Right renal cortex interstitium (tissue), 3 donors: Measurements from ENCODE around the gene ZMIZ1. TPM values are rescaled to one million over a fixed set of nuclear protein-coding genes. Genes with fewer than 3 reads are reported as not detected.

Experiments
- DNase-seq, 3 donors: peaks; one replicate each; pipeline ENCODE4 v3.0.0-alpha.2; 2013; ENCODE audit warnings: low read depth in 3 of 3, low spot score in 2 of 3
- polyA plus RNA-seq, 3 donors: library from polyadenylated mRNA; unstranded; fragments of 120-200 nt; gene quantifications; one replicate each; pipeline ENCODE4 v1.2.1, GENCODE V29; 2013; ENCODE audit not compliant: insufficient read length in 3 of 3

Gene ZMIZ1
- polyA plus RNA-seq, 3 donors = 59.3 to 61.1 (median 61.0) TPM

GRCh38 chr10:79061441-79062315 lies 7.1 kb upstream of the ZMIZ1 start:
- DNase-seq = no peak

- no peak for DNase-seq
These were observed 5.7 kb upstream of the ZMIZ1 start for GRCh38 chr10:79063071-79063491.

- DNase-seq = no peak
These were observed 4.9 kb upstream of the ZMIZ1 start for GRCh38 chr10:79063661-79064492.

GRCh38 chr10:79065091-79065551 lies 3.6 kb upstream of the ZMIZ1 start:
- DNase-seq = no peak

- DNase-seq = no peak
These were observed 2.9 kb upstream of the ZMIZ1 start for GRCh38 chr10:79065853-79066252.

GRCh38 chr10:79066411-79067240 lies 2.1 kb upstream of the ZMIZ1 start:
- DNase-seq = no peak

- DNase-seq = peak in 2 of 3 donors; percentile 93 to 94
These were observed 1.2 kb upstream of the ZMIZ1 start for GRCh38 chr10:79067241-79068202.

- no peak for DNase-seq
These were observed 584 bp upstream of the ZMIZ1 start for GRCh38 chr10:79068203-79068561.

GRCh38 chr10:79069325-79070080 lies 737 bp downstream of the ZMIZ1 start:
- peak in 1 of 3 donors; percentile 36 for DNase-seq

GRCh38 chr10:79070081-79070605 lies 1.4 kb downstream of the ZMIZ1 start:
- DNase-seq = no peak

GRCh38 chr10:79070606-79071395 lies 2.0 kb downstream of the ZMIZ1 start:
- DNase-seq = peak in 1 of 3 donors; percentile 60

- DNase-seq = no peak
These were observed 2.7 kb downstream of the ZMIZ1 start for GRCh38 chr10:79071396-79071923.

GRCh38 chr10:79072041-79072441 lies 3.3 kb downstream of the ZMIZ1 start:
- no peak for DNase-seq

GRCh38 chr10:79072994-79073645 lies 4.4 kb downstream of the ZMIZ1 start:
- DNase-seq = no peak

GRCh38 chr10:79073784-79074432 lies 5.1 kb downstream of the ZMIZ1 start:
- DNase-seq = no peak

GRCh38 chr10:79074732-79075131 lies 6.0 kb downstream of the ZMIZ1 start:
- DNase-seq = no peak
